ENCODE measurements around the gene RNASET2. TPM values are rescaled to one million over a fixed set of nuclear protein-coding genes. Genes with fewer than 3 reads are reported as not detected.

The RNASET2 gene
- 13.4 to 16.8 TPM (median 15.5 TPM) in 5 replicates for total RNA-seq (2022; extraction: Qiagen RNA extraction)

DNA sequence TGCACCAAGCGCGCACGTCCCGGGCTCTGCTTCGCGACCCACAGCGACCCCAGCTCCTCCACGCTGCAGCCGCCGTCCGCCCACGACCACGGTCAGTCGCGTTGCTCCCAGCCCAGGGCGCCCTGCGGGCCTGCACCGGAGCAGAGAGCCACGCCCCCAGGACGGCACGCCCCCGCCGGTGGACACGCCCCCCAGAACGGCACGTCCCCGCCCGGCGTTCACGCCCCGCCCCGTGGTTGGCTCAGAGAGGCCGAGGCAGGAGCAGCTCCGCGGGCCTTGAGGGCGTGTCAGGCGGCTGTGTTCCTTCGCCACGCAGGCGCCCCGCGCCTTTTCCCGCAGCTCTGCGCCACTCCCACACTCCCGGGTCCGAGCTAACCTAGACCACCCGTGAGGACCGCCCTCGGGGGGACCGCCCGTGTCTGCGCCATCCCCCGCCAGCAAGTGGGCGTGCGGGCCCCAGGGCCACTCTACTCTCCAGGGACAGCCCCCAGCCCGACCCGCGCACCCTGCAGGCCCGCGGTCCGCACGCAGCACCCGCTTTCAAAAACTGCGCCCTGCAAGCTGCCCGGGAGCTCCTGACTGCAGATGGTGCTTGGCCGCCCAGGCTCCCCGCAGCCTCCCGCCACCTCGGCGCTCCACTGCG lies at the start of gene RNASET2:
TSS of gene RNASET2 (minus strand) at position 107 of the 643 bp plus-strand sequence. CDS start 368 bp downstream, outside the sequence.

GRCh38 chr6:166999145-166999883 lies 43.0 kb upstream of the RNASET2 start, which contains the start of gene CEP43:
TSS of gene CEP43 (plus strand) at chr6:166999397. CDS start at chr6:166999413, 16 bp downstream.

Other genes starting within 250 kb of the RNASET2 start
- 7.2 to 11.7 TPM (median 9.8 TPM) in 5 replicates for gene CEP43, start 42.8 kb upstream of the RNASET2 start, total RNA-seq (2022; extraction: Qiagen RNA extraction)
- 0.07 TPM in 1 of 5 replicates, not detected in the others for gene CCR6, start 166.5 kb upstream of the RNASET2 start, total RNA-seq (2022; extraction: Qiagen RNA extraction)
- gene GPR31, start 201.4 kb upstream of the RNASET2 start, total RNA-seq (2022; extraction: Qiagen RNA extraction): not detected in 5 replicates